Measurements from ENCODE around the gene C3AR1. TPM values are rescaled to one million over a fixed set of nuclear protein-coding genes. Genes with fewer than 3 reads are reported as not detected.

The C3AR1 gene
- total and polyA plus RNA-seq, 2 of the 13 experiments (the other 11 are each of a cell fraction or from before 2014, with no cell fraction given), result not detected

DNA sequence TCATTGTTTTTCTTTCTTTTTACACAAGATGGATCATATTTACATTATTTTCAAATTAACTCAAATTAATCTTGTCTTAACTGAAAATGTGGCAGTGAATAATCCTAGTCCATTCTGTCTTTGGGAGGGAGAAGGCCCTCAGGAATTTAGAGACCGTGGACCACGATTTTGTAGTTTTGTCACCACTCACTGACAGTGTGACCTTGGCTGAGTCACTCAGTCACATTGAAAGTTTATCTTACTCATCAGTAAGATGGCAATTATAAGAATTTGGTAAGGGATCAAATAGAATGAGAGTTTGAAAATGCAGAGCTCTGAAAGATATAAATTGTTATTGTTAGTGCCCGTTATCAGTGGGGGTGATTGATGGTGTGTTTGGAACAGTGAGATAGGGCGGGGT is 17.3 kb downstream of the C3AR1 start (continued):
- TF ChIP-seq, protein P1, sequence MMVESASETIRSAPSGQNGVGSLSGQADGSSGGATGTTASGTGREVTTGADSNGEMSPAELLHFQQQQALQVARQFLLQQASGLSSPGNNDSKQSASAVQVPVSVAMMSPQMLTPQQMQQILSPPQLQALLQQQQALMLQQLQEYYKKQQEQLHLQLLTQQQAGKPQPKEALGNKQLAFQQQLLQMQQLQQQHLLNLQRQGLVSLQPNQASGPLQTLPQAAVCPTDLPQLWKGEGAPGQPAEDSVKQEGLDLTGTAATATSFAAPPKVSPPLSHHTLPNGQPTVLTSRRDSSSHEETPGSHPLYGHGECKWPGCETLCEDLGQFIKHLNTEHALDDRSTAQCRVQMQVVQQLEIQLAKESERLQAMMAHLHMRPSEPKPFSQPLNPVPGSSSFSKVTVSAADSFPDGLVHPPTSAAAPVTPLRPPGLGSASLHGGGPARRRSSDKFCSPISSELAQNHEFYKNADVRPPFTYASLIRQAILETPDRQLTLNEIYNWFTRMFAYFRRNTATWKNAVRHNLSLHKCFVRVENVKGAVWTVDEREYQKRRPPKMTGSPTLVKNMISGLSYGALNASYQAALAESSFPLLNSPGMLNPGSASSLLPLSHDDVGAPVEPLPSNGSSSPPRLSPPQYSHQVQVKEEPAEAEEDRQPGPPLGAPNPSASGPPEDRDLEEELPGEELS (CRISPR knock-in tag; IDR thresholded peaks at IDR 0.05), result no peak
- no peak for TF ChIP-seq ZNF451 (CRISPR knock-in tag; IDR thresholded peaks at IDR 0.05)
- TF ChIP-seq ZFY (CRISPR knock-in tag; IDR thresholded peaks at IDR 0.05), result no peak
- no peak for TF ChIP-seq TEAD2 (CRISPR knock-in tag; IDR thresholded peaks at IDR 0.05)

DNA sequence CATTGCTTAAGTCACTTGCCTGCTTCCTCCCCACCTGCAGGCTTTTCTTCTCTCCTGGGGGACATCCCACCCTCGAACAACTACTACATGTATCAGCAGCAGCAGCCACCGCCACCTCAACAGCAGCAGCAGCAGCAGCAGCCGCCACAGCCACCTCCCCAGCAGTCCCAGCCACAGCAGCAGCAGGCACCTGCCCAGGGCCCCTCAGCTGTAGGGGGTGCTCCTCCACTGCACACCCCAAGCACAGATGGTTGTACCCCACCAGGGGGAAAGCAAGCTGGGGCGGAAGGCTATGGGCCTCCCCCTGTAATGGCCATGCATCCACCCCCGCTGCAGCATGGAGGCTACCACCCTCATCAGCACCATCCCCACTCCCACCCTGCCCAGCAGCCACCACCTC is 18.3 kb downstream of the C3AR1 start:
- H4K20me1 ChIP-seq (ENCODE audit: insufficient read depth, low read length), result no peaks in the 10 kb centered on the region
- H3K27ac ChIP-seq (ENCODE audit: extremely low read length, insufficient read depth, low read length), result no peak overlapping the region
- no peaks in the 10 kb centered on the region for H3K4me1 ChIP-seq (ENCODE audit: insufficient read depth, low read length)
- no peak overlapping the region for H3K4me3 ChIP-seq (replicated peaks in 1 of 3; ENCODE audit: insufficient read depth in 1 of 3, low read depth in 2 of 3, low read length in 3 of 3)
- no peaks in the 10 kb centered on the region for H3K9me3 ChIP-seq (ENCODE audit: low read length)
- ChIA-PET CTCF (ENCODE audit: low intra/inter-chr PET ratio, low total read pairs) (no interaction called here), POLR2A (no interaction called here)
- H3K4me2 ChIP-seq (ENCODE audit: low read depth, low read length), result no peak overlapping the region
- no TSS peak for BruUV-seq (replicated peaks)
- FAIRE-seq, result no peak
- intact Hi-C loops (cut with micrococcal nuclease; ENCODE audit: unreplicated experiment), result no loop called here
- H2AFZ ChIP-seq (ENCODE audit: low read length), result no peak overlapping the region
- H3K36me3 ChIP-seq (replicated peaks in 1 of 2; ENCODE audit: control insufficient read depth in 1 of 2, insufficient read depth in 2 of 2, low read length in 2 of 2), result peaks cover 20 to 53% of the 10 kb centered on the region in 2 experiments; a peak in 4 of 5 replicates
- no peaks in the 10 kb centered on the region for H3K27me3 ChIP-seq (ENCODE audit: control insufficient read depth in 1 of 2, insufficient read depth in 2 of 2, low read length in 2 of 2)
- H3K9ac ChIP-seq (ENCODE audit: insufficient read depth, low read depth, low read length), result no peak overlapping the region
- no peaks in the 10 kb centered on the region for H3K79me2 ChIP-seq (ENCODE audit: insufficient read depth, low read length)
- 97% methylated on average over 3 of the region's 5 CpGs for WGBS (ENCODE audit: low lambda C conversion rate)
- in situ Hi-C loops (cut with HindIII; ENCODE audit: extremely low pct_ligation_motif_present, low pct_unique_long_range_greater_than_20kb), result no loop called here
- no peak for ATAC-seq
- DNase-seq (ENCODE audit: low spot score), result no peak
- no peak for TF ChIP-seq ZSCAN30 (CRISPR knock-in tag; IDR thresholded peaks at IDR 0.05)
- no peak for TF ChIP-seq U2AF2 (IDR thresholded peaks at IDR 0.05; ENCODE audit: low read depth, low read length)
- no peak for TF ChIP-seq ZKSCAN5 (CRISPR knock-in tag; IDR thresholded peaks at IDR 0.05)
- no peak for TF ChIP-seq ZNF33A (CRISPR knock-in tag; IDR thresholded peaks at IDR 0.05; ENCODE audit: borderline replicate concordance)
- TF ChIP-seq, protein P2, sequence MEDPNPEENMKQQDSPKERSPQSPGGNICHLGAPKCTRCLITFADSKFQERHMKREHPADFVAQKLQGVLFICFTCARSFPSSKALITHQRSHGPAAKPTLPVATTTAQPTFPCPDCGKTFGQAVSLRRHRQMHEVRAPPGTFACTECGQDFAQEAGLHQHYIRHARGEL (CRISPR knock-in tag; IDR thresholded peaks at IDR 0.05), result no peak
- no peak for TF ChIP-seq BRD4 (CRISPR knock-in tag; IDR thresholded peaks at IDR 0.05)
- TF ChIP-seq, protein P3, sequence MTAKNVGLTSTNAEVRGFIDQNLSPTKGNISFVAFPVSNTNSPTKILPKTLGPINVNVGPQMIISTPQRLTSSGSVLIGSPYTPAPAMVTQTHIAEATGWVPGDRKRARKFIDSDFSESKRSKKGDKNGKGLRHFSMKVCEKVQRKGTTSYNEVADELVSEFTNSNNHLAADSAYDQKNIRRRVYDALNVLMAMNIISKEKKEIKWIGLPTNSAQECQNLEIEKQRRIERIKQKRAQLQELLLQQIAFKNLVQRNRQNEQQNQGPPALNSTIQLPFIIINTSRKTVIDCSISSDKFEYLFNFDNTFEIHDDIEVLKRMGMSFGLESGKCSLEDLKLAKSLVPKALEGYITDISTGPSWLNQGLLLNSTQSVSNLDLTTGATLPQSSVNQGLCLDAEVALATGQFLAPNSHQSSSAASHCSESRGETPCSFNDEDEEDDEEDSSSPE (CRISPR knock-in tag; IDR thresholded peaks at IDR 0.05), result no peak
- TF ChIP-seq, protein P4, sequence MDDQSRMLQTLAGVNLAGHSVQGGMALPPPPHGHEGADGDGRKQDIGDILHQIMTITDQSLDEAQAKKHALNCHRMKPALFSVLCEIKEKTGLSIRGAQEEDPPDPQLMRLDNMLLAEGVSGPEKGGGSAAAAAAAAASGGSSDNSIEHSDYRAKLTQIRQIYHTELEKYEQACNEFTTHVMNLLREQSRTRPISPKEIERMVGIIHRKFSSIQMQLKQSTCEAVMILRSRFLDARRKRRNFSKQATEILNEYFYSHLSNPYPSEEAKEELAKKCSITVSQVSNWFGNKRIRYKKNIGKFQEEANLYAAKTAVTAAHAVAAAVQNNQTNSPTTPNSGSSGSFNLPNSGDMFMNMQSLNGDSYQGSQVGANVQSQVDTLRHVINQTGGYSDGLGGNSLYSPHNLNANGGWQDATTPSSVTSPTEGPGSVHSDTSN (CRISPR knock-in tag; IDR thresholded peaks at IDR 0.05; ENCODE audit: borderline replicate concordance), result no peak
- TF ChIP-seq ZSCAN12 (CRISPR knock-in tag; IDR thresholded peaks at IDR 0.05), result no peak
- TF ChIP-seq RORA (CRISPR knock-in tag; IDR thresholded peaks at IDR 0.05), result no peak
- no peak for TF ChIP-seq ZNF501 (CRISPR knock-in tag; IDR thresholded peaks at IDR 0.05)
- TF ChIP-seq IKZF4 (CRISPR knock-in tag; IDR thresholded peaks at IDR 0.05; ENCODE audit: borderline replicate concordance, low read depth, not compliant biosample characterization), result no peak
- no peak for TF ChIP-seq MAFK (conservative IDR thresholded peaks at IDR 0.05 in 1 of 2, IDR thresholded peaks at IDR 0.05 in 1 of 2; ENCODE audit: low read length in 2 of 2)

All from HepG2 (cell line).